Right cardiac atrium (tissue), 5 donors: ENCODE results near the gene ATF7IP. TPM values are rescaled to one million over a fixed set of nuclear protein-coding genes. Genes with fewer than 3 reads are reported as not detected.

ENCODE experiments used
- ATAC-seq, 2 donors: fragments of 200-7000 bp; cut with Tn5 transposase; one replicate each; pipeline versions ENCODE4 v1.8.0 to v1.9.1; 2020; ENCODE audit warnings: moderate library complexity in 2 of 2, mild to moderate bottlenecking in 1 of 2
- DNase-seq, 3 donors: peaks; one replicate each; pipeline ENCODE4 v3.0.0-alpha.2; 2020
- H3K27ac ChIP-seq: one replicate; pipeline ENCODE4 v1.5.1; 2013; ENCODE audit warnings: mild to moderate bottlenecking, low read length, control low read depth, moderate library complexity
- H3K27me3 ChIP-seq: one replicate; pipeline ENCODE4 v1.6.1; 2013; ENCODE audit not compliant: control insufficient read depth, insufficient read depth
- H3K4me1 ChIP-seq: one replicate; pipeline ENCODE4 v1.6.1; 2013; ENCODE audit warnings: low read length; ENCODE audit not compliant: control insufficient read depth, insufficient read depth
- H3K4me3 ChIP-seq: one replicate; pipeline ENCODE4 v1.5.1; 2013; ENCODE audit warnings: low read length, control low read depth
- H3K9me3 ChIP-seq: one replicate; pipeline ENCODE4 v1.6.1; 2013; ENCODE audit warnings: low read length; ENCODE audit not compliant: control insufficient read depth
- WGBS: extraction: QIAGEN DNeasy Blood & Tissue Kit; methylation state at CpG from one replicate; pipeline ENCODE4 v1.1.7; 2013; 5-methylcytosine and 5-hydroxymethylcytosine counted together
- intact Hi-C, 4 donors: fragments of 100-400 bp; cut with DNase I; formaldehyde crosslinking; loops; one replicate each; pipeline versions ENCODE4 v1.11.0 to v1.14.0; 2022 to 2023
- polyA plus RNA-seq: library from polyadenylated mRNA; stranded (reverse); fragments of 200-250 nt; gene quantifications from one replicate; pipeline ENCODE4 v1.2.3, GENCODE V29; 2013
- total RNA-seq, 4 donors: library from RNA; stranded (reverse); fragmentation: NEBNext Ultra II Directional; extraction: Animal tissue kit (Norgen Biotek cat#: 25700); gene quantifications; one replicate each; pipeline ENCODE4 v1.2.1, GENCODE V29; 2021
- donor health status: healthy with polysubstance abuse.
- donor health status: DM: no; HTN: yes; CAD: no.
- donor health status: DM: no; HTN: no; CAD: no.
- donor health status: DM: no; HTN: yes; CAD: no; lungs with severe emphysema.
- donor health status: DM: yes; HTN: yes; CAD: no.

Gene ATF7IP
- total and polyA plus RNA-seq, 5 donors, result 13.3 to 77.7 (median 73.5) TPM

DNA sequence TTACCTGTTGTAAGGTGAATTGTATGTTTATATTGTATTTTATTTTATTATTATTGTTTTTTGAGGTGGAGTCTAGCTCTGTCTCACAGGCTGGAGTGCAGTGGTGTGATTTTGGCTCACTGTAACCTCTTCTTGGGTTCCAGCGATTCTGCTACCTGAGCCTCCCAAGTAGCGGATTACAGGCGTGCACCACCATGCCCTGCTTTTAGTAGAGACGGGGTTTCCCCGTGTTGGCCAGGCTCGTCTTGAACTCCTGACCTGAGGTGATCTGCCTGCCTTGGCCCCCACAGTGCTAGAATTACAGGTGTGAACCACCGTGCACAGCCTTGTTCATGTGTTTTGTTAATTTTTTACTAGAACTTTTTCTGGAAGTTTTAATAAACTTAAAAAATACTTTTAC lies 3.8 kb downstream of the ATF7IP start:
- 98% methylated on average over 7 of the region's 7 CpGs for WGBS
- ATAC-seq (no peak), DNase-seq (no peak)
- Histone ChIP-seq H3K27me3 (no peaks in the 10 kb centered on the region), H3K9me3 (no peaks in the 10 kb centered on the region), H3K4me3 (no peak overlapping the region), H3K27ac (no peak overlapping the region), H3K4me1 (peaks cover 1% of the 10 kb centered on the region)
- intact Hi-C loops, result loop anchor here in 1 of 4 donors (5.0 kb wide), 1 partner anchor 112 kb away; no protein-coding TSS in a partner anchor

DNA sequence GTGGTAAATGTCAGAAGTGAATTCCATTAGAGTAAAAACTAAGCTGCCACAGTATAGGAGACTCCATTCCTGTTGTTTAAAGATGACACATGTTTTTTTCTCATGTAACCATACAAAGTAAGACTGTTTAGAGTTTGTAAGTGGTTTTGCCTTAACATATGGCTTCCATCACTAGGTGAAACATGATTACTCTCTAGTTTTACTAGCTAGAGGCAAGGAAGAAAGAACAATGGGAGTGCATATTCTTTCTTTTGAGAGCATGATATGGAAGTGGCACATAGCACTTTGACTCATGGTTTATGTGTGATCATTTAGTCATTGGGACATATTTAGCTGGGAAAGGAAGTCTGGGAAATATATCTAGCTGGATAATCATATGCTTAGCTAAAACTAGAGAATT lies 7.7 kb downstream of the ATF7IP start:
- Histone ChIP-seq H3K9me3 (no peaks in the 10 kb centered on the region), H3K27me3 (no peaks in the 10 kb centered on the region), H3K4me1 (peaks cover 1% of the 10 kb centered on the region), H3K27ac (no peak overlapping the region), H3K4me3 (no peak overlapping the region)
- peak in 1 of 2 donors; percentile 32 for ATAC-seq
- DNase-seq, result no peak
- intact Hi-C loops, result no loop called here

DNA sequence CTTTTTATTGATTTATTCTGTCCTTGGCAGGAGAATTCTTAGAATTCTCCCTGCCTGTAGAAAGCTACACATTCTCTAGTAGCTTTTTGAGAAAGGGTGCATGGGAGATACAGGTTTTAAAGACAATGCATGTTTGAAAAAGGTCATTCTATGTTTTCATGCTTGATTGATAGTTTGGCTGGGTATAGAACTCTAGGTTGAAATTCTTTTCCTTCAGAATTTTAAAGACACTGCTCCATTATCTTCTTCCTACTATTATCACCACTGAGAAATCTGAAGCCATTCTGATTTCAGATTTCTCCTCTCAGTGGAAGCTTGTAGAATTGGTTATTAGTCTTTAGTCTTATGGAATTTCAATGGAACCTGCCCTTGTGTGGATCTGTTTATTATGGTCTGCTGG lies 14.0 kb downstream of the ATF7IP start:
- Histone ChIP-seq H3K27me3 (no peaks in the 10 kb centered on the region), H3K9me3 (no peaks in the 10 kb centered on the region), H3K27ac (no peak overlapping the region), H3K4me1 (peaks cover 3% of the 10 kb centered on the region), H3K4me3 (no peak overlapping the region)
- DNase-seq (no peak), ATAC-seq (no peak)
- intact Hi-C loops, result no loop called here

DNA sequence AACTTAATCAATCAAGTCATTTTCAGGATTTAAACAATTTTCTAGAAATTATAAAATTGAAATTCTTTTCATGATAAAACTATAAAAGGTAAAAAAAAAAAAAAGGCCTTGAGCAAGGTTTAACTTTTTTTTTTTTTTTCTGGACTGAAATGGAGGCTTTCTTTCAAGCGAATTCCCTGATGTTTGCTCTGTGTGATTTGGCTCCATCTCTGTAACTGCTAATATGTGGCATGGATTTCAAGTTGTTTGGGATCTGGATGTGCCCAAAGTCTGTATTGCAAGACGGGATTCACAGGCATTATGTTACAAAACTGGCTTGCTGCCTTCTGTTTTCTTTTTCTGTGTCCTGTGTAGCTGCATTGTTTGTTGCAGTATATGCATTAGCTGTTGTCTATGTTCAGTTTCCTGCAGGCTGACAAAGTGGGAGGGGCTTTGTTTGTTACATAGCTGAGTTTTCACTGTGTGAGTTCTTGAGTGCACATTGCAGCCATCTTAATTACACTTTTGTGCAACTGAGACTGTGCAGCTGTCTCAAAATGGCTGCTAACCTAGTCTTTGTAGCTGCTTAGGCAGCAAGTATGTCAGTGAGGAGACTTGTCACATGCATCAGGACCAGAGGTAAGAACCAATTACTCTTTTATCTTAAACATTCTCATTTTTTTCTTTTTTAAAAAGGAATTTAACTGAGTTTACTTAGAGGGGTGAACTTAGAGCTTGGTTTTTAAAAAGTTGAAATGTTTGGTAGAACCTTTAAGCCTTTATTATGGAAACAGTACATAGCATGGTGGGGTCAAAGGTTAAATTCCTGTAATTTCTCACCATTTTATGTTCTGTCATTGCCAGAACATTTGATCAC lies 19.5 kb downstream of the ATF7IP start:
- peak overlapping the region; percentile 61 for H3K4me3 ChIP-seq
- intact Hi-C loops, result no loop called here
- H3K9me3 ChIP-seq, result no peaks in the 10 kb centered on the region
- no peaks in the 10 kb centered on the region for H3K27me3 ChIP-seq
- peaks cover 5% of the 10 kb centered on the region for H3K4me1 ChIP-seq
- H3K27ac ChIP-seq, result peak overlapping the region; percentile 70
- WGBS, result 3% methylated on average over 2 of the region's 2 CpGs
- ATAC-seq (peak; percentile 95), DNase-seq (no peak)

DNA sequence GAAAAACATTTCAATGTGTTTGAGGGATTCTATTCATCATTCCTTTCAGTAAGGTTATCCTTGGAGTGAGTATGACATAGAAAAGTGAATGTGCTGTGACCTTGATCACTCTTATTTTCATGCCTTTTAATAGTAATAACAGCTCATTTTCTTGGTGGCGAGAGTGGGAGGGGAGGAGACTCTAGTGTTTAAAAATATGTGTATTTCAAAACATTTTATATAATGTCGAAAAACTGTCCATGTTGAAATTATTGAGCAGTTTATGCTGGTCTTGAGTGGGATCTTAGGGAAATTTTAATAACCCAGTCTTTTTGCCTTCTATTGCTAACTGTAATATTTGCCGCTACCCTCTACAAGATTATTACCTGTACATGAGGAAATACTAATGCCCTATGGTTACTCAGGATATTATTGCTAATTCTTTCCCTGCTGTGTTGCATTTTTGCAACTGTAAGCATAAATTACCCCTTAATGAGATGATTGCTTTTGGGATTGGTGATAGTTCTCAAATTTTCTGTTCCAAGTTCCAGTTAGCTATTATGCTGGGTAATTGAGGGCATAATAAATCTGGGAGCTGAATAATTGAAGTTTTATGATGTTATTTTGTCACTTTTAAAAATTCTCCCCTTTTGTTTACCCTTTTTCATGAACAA lies 21.9 kb downstream of the ATF7IP start:
- 92% methylated on average over 3 of the region's 3 CpGs for WGBS
- no peak for DNase-seq
- H3K4me3 ChIP-seq, result peak overlapping the region; percentile 6
- H3K27ac ChIP-seq, result no peak overlapping the region
- no peak for ATAC-seq
- peaks cover 3% of the 10 kb centered on the region for H3K4me1 ChIP-seq
- H3K9me3 ChIP-seq, result no peaks in the 10 kb centered on the region
- H3K27me3 ChIP-seq, result no peaks in the 10 kb centered on the region
- intact Hi-C loops, result no loop called here

DNA sequence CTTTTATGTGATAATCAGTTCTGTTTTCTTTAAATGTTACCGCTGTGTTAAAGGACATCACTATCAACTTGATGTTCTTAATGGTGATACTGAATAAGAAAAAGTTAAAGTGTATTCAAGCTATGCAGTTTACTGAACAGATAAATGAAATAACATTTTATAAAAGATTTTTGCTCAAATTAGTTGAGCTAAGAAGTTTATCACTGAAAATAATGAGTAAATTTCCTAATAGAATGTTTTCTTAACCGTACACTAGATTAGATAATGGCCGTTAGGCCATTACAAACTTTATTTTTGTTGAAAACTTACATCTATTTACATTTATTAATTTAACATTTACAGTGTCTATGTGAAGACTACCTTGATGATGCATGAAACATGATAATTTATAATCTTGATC lies 25.0 kb downstream of the ATF7IP start:
- H3K27ac ChIP-seq, result no peak overlapping the region
- 59% methylated on average over 3 of the region's 3 CpGs for WGBS
- no peaks in the 10 kb centered on the region for H3K27me3 ChIP-seq
- no peak for DNase-seq
- no peak overlapping the region for H3K4me3 ChIP-seq
- H3K4me1 ChIP-seq, result peaks cover 1% of the 10 kb centered on the region
- ATAC-seq, result no peak
- H3K9me3 ChIP-seq, result no peaks in the 10 kb centered on the region
- intact Hi-C loops, result loop anchor here in 1 of 4 donors (10.0 kb wide), 1 partner anchor 136 kb away; no protein-coding TSS in a partner anchor

DNA sequence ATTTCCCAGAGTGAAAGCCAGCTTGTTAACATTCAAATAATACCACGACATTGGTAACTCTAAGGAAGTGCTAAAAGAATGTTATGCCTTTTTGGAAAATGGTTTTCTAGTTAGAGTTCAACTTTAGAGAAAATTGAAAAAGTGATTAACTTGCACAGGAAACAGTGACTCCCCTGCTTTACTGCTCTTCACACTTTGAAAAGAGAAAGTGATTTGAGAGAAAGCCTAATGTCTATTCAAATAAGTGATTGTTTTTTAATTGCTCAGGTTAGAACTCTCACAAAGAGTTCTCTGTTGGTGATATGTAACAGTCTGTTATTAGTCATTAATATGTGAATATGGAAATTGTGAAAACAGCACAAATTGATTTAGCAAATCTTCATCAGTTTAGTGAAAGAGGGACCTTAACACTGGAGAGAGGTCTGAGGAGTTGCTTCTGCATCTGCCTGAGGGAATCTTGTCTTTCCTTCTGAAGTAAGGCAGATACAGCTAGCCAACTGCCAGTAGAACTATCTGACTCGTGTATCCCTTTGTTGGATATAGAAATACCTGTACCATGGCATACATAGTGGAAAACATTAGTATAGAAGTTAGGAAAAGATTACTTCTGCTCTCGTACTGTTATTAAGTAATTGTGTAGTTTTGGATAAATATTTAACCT lies 25.5 kb downstream of the ATF7IP start:
- ATAC-seq, result no peak
- Histone ChIP-seq H3K4me3 (no peak overlapping the region), H3K9me3 (no peaks in the 10 kb centered on the region), H3K27ac (no peak overlapping the region), H3K27me3 (no peaks in the 10 kb centered on the region), H3K4me1 (peaks cover 1% of the 10 kb centered on the region)
- intact Hi-C loops, result loop anchor here in 1 of 4 donors (10.0 kb wide), 1 partner anchor 136 kb away; no protein-coding TSS in a partner anchor
- WGBS, result 15% methylated on average over 3 of the region's 3 CpGs
- DNase-seq, result no peak

DNA sequence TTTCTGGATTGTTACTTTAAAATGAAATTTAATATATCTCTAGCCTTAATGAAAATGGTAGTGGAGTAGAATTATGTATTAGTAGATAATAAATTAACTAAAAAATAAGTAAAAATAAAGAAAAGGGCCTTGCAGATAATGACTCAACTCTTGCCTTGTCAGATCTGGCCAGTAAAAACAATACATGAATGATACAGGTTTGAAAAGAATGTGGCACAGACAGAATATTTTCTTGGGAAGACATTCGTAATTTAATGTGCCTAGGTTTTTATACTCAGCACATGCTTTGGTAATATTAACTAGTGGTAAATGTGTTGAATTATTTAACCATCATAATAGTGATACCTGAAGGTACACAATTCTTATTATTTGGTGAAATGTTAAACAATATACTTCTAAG lies 28.3 kb downstream of the ATF7IP start:
- H3K4me1 ChIP-seq, result peaks cover 1% of the 10 kb centered on the region

DNA sequence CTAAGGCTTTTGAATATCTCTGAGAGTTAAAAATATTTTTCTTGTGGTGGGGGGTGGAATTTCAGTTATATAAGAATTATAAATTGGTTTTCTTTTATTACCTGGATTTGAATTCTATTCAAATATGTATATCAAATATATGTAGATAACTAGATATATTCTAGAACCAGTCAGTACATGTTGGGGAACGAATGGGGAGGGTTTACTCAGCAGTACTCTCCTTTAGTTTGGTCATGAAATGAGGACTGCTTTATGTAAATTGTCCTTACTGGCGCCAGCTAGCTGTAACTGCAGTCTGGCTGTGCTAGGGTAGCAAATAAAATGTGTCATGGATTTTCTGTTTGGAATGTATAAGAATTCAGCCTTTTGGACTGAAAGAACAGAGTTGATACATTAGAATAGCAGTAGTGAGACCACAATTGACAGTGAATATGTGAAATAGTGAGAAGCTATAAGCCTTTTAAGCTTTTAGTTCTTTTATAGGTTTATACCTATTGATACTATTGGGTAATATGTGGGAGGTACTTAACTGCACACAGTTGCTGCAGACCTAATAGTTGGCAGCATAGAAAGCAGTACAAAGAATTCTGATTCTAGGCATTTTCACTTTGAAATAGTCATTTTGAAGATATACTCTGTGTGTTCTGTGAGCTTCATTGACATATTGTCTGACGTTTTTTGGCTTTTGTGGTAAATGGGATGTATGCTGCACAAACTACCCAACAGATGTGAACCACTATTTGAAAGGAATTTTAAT lies 29.0 kb downstream of the ATF7IP start:
- Histone ChIP-seq H3K27me3 (no peaks in the 10 kb centered on the region), H3K4me1 (peaks cover 1% of the 10 kb centered on the region), H3K4me3 (peak overlapping the region; percentile 14), H3K9me3 (no peaks in the 10 kb centered on the region), H3K27ac (no peak overlapping the region)
- intact Hi-C loops, result loop anchor here in 1 of 4 donors (10.0 kb wide), 1 partner anchor 140 kb away; no protein-coding TSS in a partner anchor
- DNase-seq (peak in 1 of 3 donors; percentile 40), ATAC-seq (peak; percentile 93 to 94)
- WGBS, result 7% methylated on average over 3 of the region's 3 CpGs

More for the DNA sequence above, 28.3 kb downstream of the ATF7IP start:
- H3K27me3 ChIP-seq, result no peaks in the 10 kb centered on the region
- ATAC-seq (peak in 1 of 2 donors; percentile 24), DNase-seq (no peak)
- no peak overlapping the region for H3K4me3 ChIP-seq
- WGBS, result 29% methylated on average over 1 of the region's 1 CpG
- intact Hi-C loops, result loop anchor here in 1 of 4 donors (10.0 kb wide), 1 partner anchor 139 kb away; no protein-coding TSS in a partner anchor
- no peak overlapping the region for H3K27ac ChIP-seq
- H3K9me3 ChIP-seq, result no peaks in the 10 kb centered on the region

DNA sequence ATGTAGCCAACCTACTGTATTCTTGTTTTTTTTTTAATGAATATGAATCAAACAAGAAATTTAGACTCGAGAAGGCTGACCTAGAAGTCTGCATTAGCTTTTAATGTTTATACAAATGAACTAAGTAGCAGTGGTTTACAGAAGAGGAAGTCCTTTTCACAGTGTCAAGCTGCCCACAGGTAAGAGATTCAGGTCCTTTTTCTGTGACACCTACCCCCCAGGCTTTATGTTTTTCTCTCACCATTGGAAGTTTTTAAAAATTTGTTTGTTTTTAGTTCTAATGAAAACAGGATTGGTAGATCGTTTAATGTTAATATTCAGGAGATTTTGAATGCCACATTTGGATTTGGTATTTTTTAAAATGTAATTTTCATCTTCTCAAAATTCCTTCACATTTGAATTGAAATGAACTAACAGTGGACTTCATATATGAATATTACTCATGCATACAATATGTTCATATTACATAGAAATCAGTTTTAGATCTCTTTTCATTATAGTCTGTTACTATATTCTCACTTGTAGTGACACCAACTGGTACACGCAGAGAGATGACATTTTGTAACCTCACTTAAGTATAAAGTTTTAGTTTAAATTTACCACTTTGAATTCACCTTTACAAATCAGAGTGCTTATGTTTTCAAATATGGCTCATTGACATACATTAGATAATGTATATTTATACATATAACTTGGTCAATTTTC lies 29.7 kb downstream of the ATF7IP start:
- DNase-seq, result no peak
- peak; percentile 13 to 38 for ATAC-seq
- H3K9me3 ChIP-seq, result no peaks in the 10 kb centered on the region
- H3K27ac ChIP-seq, result no peak overlapping the region
- intact Hi-C loops, result loop anchor here in 1 of 4 donors (10.0 kb wide), 1 partner anchor 140 kb away; no protein-coding TSS in a partner anchor
- H3K27me3 ChIP-seq, result no peaks in the 10 kb centered on the region
- peak overlapping the region; percentile 14 for H3K4me3 ChIP-seq
- 35% methylated on average over 3 of the region's 3 CpGs for WGBS
- no peaks in the 10 kb centered on the region for H3K4me1 ChIP-seq
